H9 (cell line): ENCODE data around the gene EIF4E3. TPM values are rescaled to one million over a fixed set of nuclear protein-coding genes. Genes with fewer than 3 reads are reported as not detected.

Experiments
- DNase-seq: peaks from one replicate; pipeline ENCODE4 v3.0.0-alpha.2; 2017
- H2AFZ ChIP-seq: one replicate; pipeline ENCODE4 v1.6.1; 2013; ENCODE audit warnings: mild to moderate bottlenecking, low read length, control low read depth, moderate library complexity
- H2AK5ac ChIP-seq: 2 replicates; pipeline ENCODE4 v1.6.1; 2013; ENCODE audit warnings: low read length, control low read depth, mixed read lengths; ENCODE audit not compliant: insufficient read length
- H2BK120ac ChIP-seq: one replicate; pipeline ENCODE4 v1.6.1; 2013; ENCODE audit warnings: low read depth, mild to moderate bottlenecking, low read length, control low read depth, inconsistent platforms; ENCODE audit not compliant: poor library complexity, severe bottlenecking
- H2BK12ac ChIP-seq: 2 replicates; pipeline ENCODE4 v1.6.1; 2013; ENCODE audit warnings: low read length, control low read depth, mixed read lengths, low read depth; ENCODE audit not compliant: insufficient read length
- H2BK15ac ChIP-seq: 2 replicates; pipeline ENCODE4 v1.6.1; 2013; ENCODE audit warnings: low read depth, low read length, control low read depth
- H2BK20ac ChIP-seq: one replicate; pipeline ENCODE4 v1.6.1; 2013; ENCODE audit warnings: low read depth, mild to moderate bottlenecking, low read length, control low read depth, inconsistent platforms; ENCODE audit not compliant: poor library complexity, severe bottlenecking
- H2BK5ac ChIP-seq: 2 replicates; pipeline ENCODE4 v1.6.1; 2013; ENCODE audit warnings: low read length, control low read depth, mixed read lengths; ENCODE audit not compliant: insufficient read length
- H3K14ac ChIP-seq: 2 replicates; pipeline ENCODE4 v1.6.1; 2013; ENCODE audit warnings: low read length, control low read depth; ENCODE audit not compliant: insufficient read depth
- H3K18ac ChIP-seq: 2 replicates; pipeline ENCODE4 v1.6.1; 2013; ENCODE audit warnings: low read depth, mild to moderate bottlenecking, mixed read lengths, low read length, control low read depth; ENCODE audit not compliant: insufficient read length
- H3K23ac ChIP-seq: 2 replicates; pipeline ENCODE4 v1.6.1; 2013; ENCODE audit warnings: low read length, control low read depth, mixed read lengths, low read depth; ENCODE audit not compliant: insufficient read length
- H3K23me2 ChIP-seq: 2 replicates; pipeline ENCODE4 v1.6.1; 2013; ENCODE audit warnings: low read depth, mild to moderate bottlenecking, mixed read lengths, low read length, control low read depth; ENCODE audit not compliant: insufficient read length, poor library complexity, severe bottlenecking
- H3K27ac ChIP-seq: 2 replicates; pipeline ENCODE4 v1.5.1; 2013; ENCODE audit warnings: low read length, control low read depth, mixed read lengths, low read depth; ENCODE audit not compliant: insufficient read length
- H3K27me3 ChIP-seq: 2 replicates; pipeline ENCODE4 v1.6.1; 2013; ENCODE audit warnings: low read length, control low read depth, inconsistent platforms; ENCODE audit not compliant: insufficient read depth
- H3K4ac ChIP-seq: 2 replicates; pipeline ENCODE4 v1.6.1; 2013; ENCODE audit warnings: low read depth, mild to moderate bottlenecking, control low read depth, inconsistent platforms, low read length, moderate library complexity
- H3K4me1 ChIP-seq: 2 replicates; pipeline ENCODE4 v1.6.1; 2013; ENCODE audit warnings: low read length, control low read depth, inconsistent platforms; ENCODE audit not compliant: insufficient read depth
- H3K4me2 ChIP-seq: 2 replicates; pipeline ENCODE4 v1.6.1; 2013; ENCODE audit warnings: low read length, control low read depth, mixed read lengths; ENCODE audit not compliant: insufficient read length, insufficient read depth
- H3K56ac ChIP-seq: 2 replicates; pipeline ENCODE4 v1.6.1; 2013; ENCODE audit warnings: low read depth, mild to moderate bottlenecking, mixed read lengths, low read length, control low read depth; ENCODE audit not compliant: insufficient read length
- H3K79me1 ChIP-seq: 2 replicates; pipeline ENCODE4 v1.6.1; 2013; ENCODE audit warnings: low read depth, mild to moderate bottlenecking, moderate library complexity, low read length, control low read depth, inconsistent platforms; ENCODE audit not compliant: insufficient read depth, poor library complexity, severe bottlenecking
- H3K79me2 ChIP-seq: 2 replicates; pipeline ENCODE4 v1.6.1; 2013; ENCODE audit warnings: low read length, control low read depth, inconsistent platforms; ENCODE audit not compliant: insufficient read depth
- H3K9ac ChIP-seq: 2 replicates; pipeline ENCODE4 v1.6.1; 2013; ENCODE audit warnings: low read length, control low read depth, mixed read lengths; ENCODE audit not compliant: insufficient read length; ENCODE audit errors: extremely low read depth
- H3K9me3 ChIP-seq: one replicate; pipeline ENCODE4 v1.6.1; 2013; ENCODE audit warnings: low read depth, low read length, inconsistent platforms; ENCODE audit not compliant: control insufficient read depth
- H3T11ph ChIP-seq: one replicate; pipeline ENCODE4 v1.6.1; 2013; ENCODE audit warnings: mild to moderate bottlenecking, low read length, control low read depth, inconsistent platforms
- H4K20me1 ChIP-seq: one replicate; pipeline ENCODE4 v1.6.1; 2013; ENCODE audit not compliant: control insufficient read depth, insufficient read length, insufficient read depth
- H4K5ac ChIP-seq: 2 replicates; pipeline ENCODE4 v1.6.1; 2013; ENCODE audit warnings: low read depth, mild to moderate bottlenecking, mixed read lengths, low read length, control low read depth; ENCODE audit not compliant: insufficient read length
- H4K8ac ChIP-seq: replicated peaks from 2 replicates; pipeline ENCODE4 v1.6.1; 2013; ENCODE audit warnings: low read length, control low read depth, mixed read lengths, low read depth; ENCODE audit not compliant: insufficient read length
- H4K91ac ChIP-seq: 2 replicates; pipeline ENCODE4 v1.6.1; 2013; ENCODE audit warnings: low read depth, mild to moderate bottlenecking, moderate library complexity, mixed read lengths, low read length, control low read depth; ENCODE audit not compliant: insufficient read length
- H3K27ac Mint-ChIP-seq, 3 experiments: 2 replicates in 2 of 3; 3 replicates in 1 of 3; pipeline ENCODE4 v1.8.0; 2020 to 2021; ENCODE audit warnings: mixed read lengths in 3 of 3, mild to moderate bottlenecking in 1 of 3, moderate library complexity in 1 of 3
- H3K27me3 Mint-ChIP-seq: 2 replicates; pipeline ENCODE4 v1.8.0; 2021; ENCODE audit warnings: low read depth, mild to moderate bottlenecking, moderate library complexity, mixed read lengths
- H3K36me3 Mint-ChIP-seq, 3 experiments: 2 replicates in 2 of 3; 3 replicates in 1 of 3; pipeline ENCODE4 v1.8.0; 2020 to 2021; ENCODE audit warnings: low read depth in 3 of 3, mixed read lengths in 3 of 3; ENCODE audit not compliant: insufficient read depth in 1 of 3
- H3K4me1 Mint-ChIP-seq, 2 experiments: 2 replicates each; pipeline ENCODE4 v1.8.0; 2020; ENCODE audit warnings: mixed read lengths in 2 of 2
- H3K4me3 Mint-ChIP-seq, 2 experiments: 2 replicates in 1 of 2; 3 replicates in 1 of 2; pipeline ENCODE4 v1.8.0; 2020 to 2021; ENCODE audit warnings: mild to moderate bottlenecking in 2 of 2, mixed read lengths in 2 of 2, moderate library complexity in 1 of 2
- H3K9me3 Mint-ChIP-seq, 2 experiments: 2 replicates in 1 of 2; 3 replicates in 1 of 2; pipeline ENCODE4 v1.8.0; 2020; ENCODE audit warnings: mild to moderate bottlenecking in 2 of 2, mixed read lengths in 2 of 2, moderate library complexity in 1 of 2
- CTCF ChIP-seq: fragments of 200-600 bp; sonication (generic); conservative IDR thresholded peaks from 3 replicates; pipeline ENCODE4 v1.8.0; 2021; ENCODE audit warnings: antibody characterized with exemption, mild to moderate bottlenecking
- WGBS: extraction: QIAGEN DNeasy Blood & Tissue Kit; methylation state at CpG from one replicate; pipeline ENCODE4 v1.1.7; 2013; ENCODE audit warnings: missing lambda C conversion rate, low lambda C conversion rate, mixed read lengths; ENCODE audit not compliant: insufficient read length; ENCODE audit errors: extremely low coverage; 5-methylcytosine and 5-hydroxymethylcytosine counted together
- total RNA-seq: library from RNA; stranded (reverse); gene quantifications from 2 replicates; pipeline ENCODE4 v1.2.1, GENCODE V29; 2021

The EIF4E3 gene
- total RNA-seq, 1 experiment from 2014 or later, result 12.9 TPM

DNA sequence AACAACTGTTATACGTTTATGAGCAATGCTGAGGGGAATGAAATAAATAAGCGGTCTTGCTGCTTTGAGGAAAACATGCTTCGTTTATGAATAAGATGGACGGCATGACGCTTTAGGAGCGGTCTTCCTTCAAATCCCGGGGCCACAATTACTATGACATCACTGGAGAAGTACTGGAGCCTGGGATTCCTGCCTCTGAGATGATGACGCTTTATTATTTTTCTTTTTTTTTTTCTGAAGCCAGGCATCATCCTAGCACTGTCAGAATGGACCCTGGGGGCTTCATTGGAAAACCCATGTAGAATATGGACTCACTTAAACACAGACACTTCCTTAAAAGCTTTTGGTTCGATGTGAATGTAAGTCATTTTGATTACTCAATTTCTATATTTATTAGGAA lies 89.2 kb downstream of the EIF4E3 start:
- H2BK20ac ChIP-seq, result no peak overlapping the region
- no peak overlapping the region for H4K8ac ChIP-seq
- H2BK12ac ChIP-seq, result no peak overlapping the region
- H3K4me1 Mint-ChIP-seq, result no peaks in the 10 kb centered on the region
- no peaks in the 10 kb centered on the region for H3K79me2 ChIP-seq
- peaks cover 0 to 4% of the 10 kb centered on the region in 2 experiments; a peak in 3 of 5 replicates for H3K9me3 Mint-ChIP-seq
- no peaks in the 10 kb centered on the region for H4K20me1 ChIP-seq
- no peak overlapping the region for H3K56ac ChIP-seq
- no peak overlapping the region for H2BK120ac ChIP-seq
- H3K9me3 ChIP-seq, result no peaks in the 10 kb centered on the region
- no peak for DNase-seq
- no peak overlapping the region for H3K23ac ChIP-seq
- no peaks in the 10 kb centered on the region; a peak in 1 of 7 replicates for H3K36me3 Mint-ChIP-seq
- no peaks in the 10 kb centered on the region for H3K4me1 ChIP-seq
- H2BK5ac ChIP-seq, result no peak overlapping the region
- H2AK5ac ChIP-seq, result no peak overlapping the region
- no peak overlapping the region for H3T11ph ChIP-seq
- H3K27me3 Mint-ChIP-seq, result peaks cover under 1% of the 10 kb centered on the region; the same call in 1 of the 2 replicates
- H4K5ac ChIP-seq, result no peak overlapping the region
- no peak overlapping the region for H3K4ac ChIP-seq
- peaks cover 2% of the 10 kb centered on the region for H3K23me2 ChIP-seq
- H3K9ac ChIP-seq, result no peak overlapping the region
- H3K79me1 ChIP-seq, result no peaks in the 10 kb centered on the region
- no peak overlapping the region for H3K4me3 Mint-ChIP-seq
- no peak overlapping the region for H3K14ac ChIP-seq
- no CpG with 5 or more reads among the region's 9 CpGs for WGBS
- H2BK15ac ChIP-seq, result no peak overlapping the region
- TF ChIP-seq CTCF, result no peak
- no peaks in the 10 kb centered on the region for H3K27me3 ChIP-seq
- H3K4me2 ChIP-seq, result no peak overlapping the region
- no peak overlapping the region for H3K27ac ChIP-seq
- no peak overlapping the region for H3K27ac Mint-ChIP-seq
- H2AFZ ChIP-seq, result no peak overlapping the region
- no peak overlapping the region for H4K91ac ChIP-seq
- H3K18ac ChIP-seq, result no peak overlapping the region
